Activated T-helper 2 cell treated with anti-CD3 and anti-CD28 coated beads, Interferon-gamma antibody, Interleukin-2, Interleukin-4, amounts not matched to agents 10 μg/mL and 5 μg/mL and 100 μg/mL, durations not matched to agents 14 hours and 24 hours and 36 hours (primary cell): ENCODE measurements around the gene ULBP3. TPM values are rescaled to one million over a fixed set of nuclear protein-coding genes. Genes with fewer than 3 reads are reported as not detected.
"Not testable (repeated sequence)": the region's sequence is repeated elsewhere in the genome, so short reads cannot be mapped to it uniquely, and the experiment has no call there.

Experiments
- DNase-seq: peaks from one replicate; pipeline ENCODE4 v3.0.0; 2021; ENCODE audit warnings: low spot score
- H3K27ac Mint-ChIP-seq: one replicate; pipeline ENCODE4 v1.8.0; 2021; ENCODE audit warnings: mixed read lengths
- H3K27me3 Mint-ChIP-seq: one replicate; pipeline ENCODE4 v1.8.0; 2021; ENCODE audit warnings: low read depth, mixed read lengths
- H3K36me3 Mint-ChIP-seq: one replicate; pipeline ENCODE4 v1.8.0; 2021; ENCODE audit warnings: low read depth, mixed read lengths
- H3K4me1 Mint-ChIP-seq: one replicate; pipeline ENCODE4 v1.8.0; 2021; ENCODE audit warnings: low read depth, mixed read lengths
- H3K4me3 Mint-ChIP-seq: one replicate; pipeline ENCODE4 v1.8.0; 2021; ENCODE audit warnings: low read depth, mild to moderate bottlenecking, moderate library complexity, mixed read lengths
- H3K9me3 Mint-ChIP-seq: one replicate; pipeline ENCODE4 v1.8.0; 2021; ENCODE audit warnings: mixed read lengths
- intact Hi-C: fragments of 100-400 bp; cut with micrococcal nuclease; formaldehyde crosslinking; loops from one replicate; pipeline ENCODE4 v1.15.1; 2023
- total RNA-seq: library from RNA; stranded (reverse); gene quantifications from 2 replicates; pipeline ENCODE4 v1.2.3, GENCODE V29; 2022

The ULBP3 gene
- total RNA-seq, 1 donor from 2014 or later = 0.52 TPM

- Mint-ChIP-seq H3K9me3 (no peaks in the 10 kb centered on the region), H3K36me3 (no peaks in the 10 kb centered on the region), H3K27ac (no peak overlapping the region), H3K4me3 (no peak overlapping the region), H3K4me1 (no peaks in the 10 kb centered on the region), H3K27me3 (peaks cover 23% of the 10 kb centered on the region)
- no peak for DNase-seq
- intact Hi-C loops = no loop called here
These were observed 21.4 kb upstream of the ULBP3 start for GRCh38 chr6:150090328-150090727.

- H3K9me3 Mint-ChIP-seq = no peaks in the 10 kb centered on the region
- H3K36me3 Mint-ChIP-seq = no peaks in the 10 kb centered on the region
- no peak for DNase-seq
- H3K27me3 Mint-ChIP-seq = peaks cover 16% of the 10 kb centered on the region
- no peaks in the 10 kb centered on the region for H3K4me1 Mint-ChIP-seq
- no peak overlapping the region for H3K27ac Mint-ChIP-seq
- intact Hi-C loops = no loop called here
- no peak overlapping the region for H3K4me3 Mint-ChIP-seq
These were observed 19.7 kb upstream of the ULBP3 start for GRCh38 chr6:150088481-150089154.

GRCh38 chr6:150087336-150087735 is 18.4 kb upstream of the ULBP3 start:
- Mint-ChIP-seq H3K36me3 (no peaks in the 10 kb centered on the region), H3K27me3 (peaks cover 14% of the 10 kb centered on the region), H3K27ac (no peak overlapping the region), H3K4me1 (no peaks in the 10 kb centered on the region), H3K9me3 (no peaks in the 10 kb centered on the region), H3K4me3 (no peak overlapping the region)
- DNase-seq = no peak
- intact Hi-C loops = no loop called here

GRCh38 chr6:150086026-150086425 is 17.1 kb upstream of the ULBP3 start:
- Mint-ChIP-seq H3K27ac (no peak overlapping the region), H3K4me1 (no peaks in the 10 kb centered on the region), H3K9me3 (no peaks in the 10 kb centered on the region), H3K27me3 (peaks cover 14% of the 10 kb centered on the region), H3K36me3 (no peaks in the 10 kb centered on the region), H3K4me3 (no peak overlapping the region)
- intact Hi-C loops = no loop called here
- no peak for DNase-seq

- no peak for DNase-seq
- intact Hi-C loops = no loop called here
- Mint-ChIP-seq H3K9me3 (no peaks in the 10 kb centered on the region), H3K27me3 (peaks cover 16% of the 10 kb centered on the region), H3K4me3 (no peak overlapping the region), H3K27ac (no peak overlapping the region), H3K36me3 (no peaks in the 10 kb centered on the region), H3K4me1 (peaks cover 8% of the 10 kb centered on the region)
These were observed 15.5 kb upstream of the ULBP3 start for GRCh38 chr6:150084426-150084825.

- DNase-seq = no peak
- Mint-ChIP-seq H3K27me3 (peaks cover 16% of the 10 kb centered on the region), H3K4me1 (peaks cover 12% of the 10 kb centered on the region), H3K36me3 (no peaks in the 10 kb centered on the region), H3K9me3 (no peaks in the 10 kb centered on the region), H3K4me3 (no peak overlapping the region), H3K27ac (no peak overlapping the region)
- intact Hi-C loops = no loop called here
These were observed 14.9 kb upstream of the ULBP3 start for GRCh38 chr6:150083839-150084238.

GRCh38 chr6:150081702-150082101 is 12.8 kb upstream of the ULBP3 start:
- DNase-seq = no peak
- no peaks in the 10 kb centered on the region for H3K9me3 Mint-ChIP-seq
- peaks cover 16% of the 10 kb centered on the region for H3K4me1 Mint-ChIP-seq
- intact Hi-C loops = no loop called here
- H3K4me3 Mint-ChIP-seq = no peak overlapping the region
- no peaks in the 10 kb centered on the region for H3K36me3 Mint-ChIP-seq
- no peak overlapping the region for H3K27ac Mint-ChIP-seq
- H3K27me3 Mint-ChIP-seq = peaks cover 22% of the 10 kb centered on the region

GRCh38 chr6:150079604-150080003 is 10.7 kb upstream of the ULBP3 start:
- intact Hi-C loops = loop anchor here (1.0 to 5.0 kb wide), 5 partner anchors 73 to 738 kb away; no protein-coding TSS in a partner anchor
- H3K9me3 Mint-ChIP-seq = no peaks in the 10 kb centered on the region
- H3K36me3 Mint-ChIP-seq = no peaks in the 10 kb centered on the region
- no peak for DNase-seq
- H3K4me1 Mint-ChIP-seq = peaks cover 21% of the 10 kb centered on the region
- H3K4me3 Mint-ChIP-seq = no peak overlapping the region
- no peak overlapping the region for H3K27ac Mint-ChIP-seq
- H3K27me3 Mint-ChIP-seq = peaks cover 35% of the 10 kb centered on the region

GRCh38 chr6:150078788-150079187 is 9.9 kb upstream of the ULBP3 start:
- no peaks in the 10 kb centered on the region for H3K9me3 Mint-ChIP-seq
- peaks cover 25% of the 10 kb centered on the region for H3K4me1 Mint-ChIP-seq
- H3K27me3 Mint-ChIP-seq = peaks cover 44% of the 10 kb centered on the region
- intact Hi-C loops = loop anchor here (5.0 kb wide), 3 partner anchors 74 to 739 kb away; no protein-coding TSS in a partner anchor
- H3K36me3 Mint-ChIP-seq = no peaks in the 10 kb centered on the region
- H3K4me3 Mint-ChIP-seq = no peak overlapping the region
- DNase-seq = no peak
- no peak overlapping the region for H3K27ac Mint-ChIP-seq

- H3K4me3 Mint-ChIP-seq = no peak overlapping the region
- peaks cover 48% of the 10 kb centered on the region for H3K27me3 Mint-ChIP-seq
- H3K4me1 Mint-ChIP-seq = peaks cover 33% of the 10 kb centered on the region
- no peaks in the 10 kb centered on the region for H3K36me3 Mint-ChIP-seq
- H3K27ac Mint-ChIP-seq = no peak overlapping the region
- intact Hi-C loops = loop anchor here (5.0 kb wide), 3 partner anchors 76 to 741 kb away; no protein-coding TSS in a partner anchor
- DNase-seq = no peak
- H3K9me3 Mint-ChIP-seq = no peaks in the 10 kb centered on the region
These were observed 7.4 kb upstream of the ULBP3 start for GRCh38 chr6:150076196-150076893.

- no peak for DNase-seq
- H3K27me3 Mint-ChIP-seq = peaks cover 48% of the 10 kb centered on the region
- H3K4me3 Mint-ChIP-seq = no peak overlapping the region
- intact Hi-C loops = loop anchor here (5.0 kb wide), 3 partner anchors 77 to 742 kb away; no protein-coding TSS in a partner anchor
- no peaks in the 10 kb centered on the region for H3K36me3 Mint-ChIP-seq
- no peaks in the 10 kb centered on the region for H3K9me3 Mint-ChIP-seq
- peaks cover 36% of the 10 kb centered on the region for H3K4me1 Mint-ChIP-seq
- H3K27ac Mint-ChIP-seq = no peak overlapping the region
These were observed 6.1 kb upstream of the ULBP3 start for GRCh38 chr6:150075034-150075421.

- not testable (repeated sequence) for DNase-seq, H3K36me3 Mint-ChIP-seq, H3K4me3 Mint-ChIP-seq, H3K27ac Mint-ChIP-seq, H3K9me3 Mint-ChIP-seq
- intact Hi-C loops = loop anchor here (5.0 kb wide), 3 partner anchors 78 to 743 kb away; no protein-coding TSS in a partner anchor
- Mint-ChIP-seq H3K4me1 (peaks cover 31% of the 10 kb centered on the region), H3K27me3 (peaks cover 45% of the 10 kb centered on the region)
These were observed 5.6 kb upstream of the ULBP3 start for GRCh38 chr6:150074396-150075033.

GRCh38 chr6:150072201-150072600 is 3.3 kb upstream of the ULBP3 start:
- Mint-ChIP-seq H3K27ac (no peak overlapping the region), H3K4me1 (peaks cover 30% of the 10 kb centered on the region), H3K4me3 (no peak overlapping the region), H3K36me3 (no peaks in the 10 kb centered on the region), H3K27me3 (peaks cover 42% of the 10 kb centered on the region), H3K9me3 (no peaks in the 10 kb centered on the region)
- DNase-seq = peak; percentile 32
- intact Hi-C loops = no loop called here
